Muscle layer of duodenum (tissue), 2 donors: Measurements from ENCODE around the gene NPAS4.

Experiments used
- H3K27ac ChIP-seq: one replicate; pipeline ENCODE4 v1.7.0; 2013; ENCODE audit warnings: mild to moderate bottlenecking, low read length
- H3K27me3 ChIP-seq: one replicate; pipeline ENCODE4 v1.7.0; 2013; ENCODE audit warnings: low read depth, mild to moderate bottlenecking, control low read depth, low read length
- H3K36me3 ChIP-seq, 2 donors: one replicate each; pipeline ENCODE4 v1.7.0; 2013; ENCODE audit warnings: low read length in 2 of 2, control low read depth in 1 of 2, mild to moderate bottlenecking in 1 of 2; ENCODE audit not compliant: insufficient read depth in 2 of 2, control insufficient read depth in 1 of 2
- H3K4me1 ChIP-seq, 2 donors: one replicate each; pipeline ENCODE4 v1.7.0; 2013; ENCODE audit warnings: low read length in 2 of 2, mild to moderate bottlenecking in 2 of 2, control low read depth in 1 of 2, moderate library complexity in 1 of 2; ENCODE audit not compliant: insufficient read depth in 2 of 2, control insufficient read depth in 1 of 2
- H3K4me3 ChIP-seq, 2 donors: one replicate each; pipeline ENCODE4 v1.7.0; 2013; ENCODE audit warnings: low read length in 2 of 2, low read depth in 1 of 2, mild to moderate bottlenecking in 1 of 2
- H3K9me3 ChIP-seq, 2 donors: one replicate each; pipeline ENCODE4 v1.7.0; 2013; ENCODE audit warnings: low read length in 2 of 2, control low read depth in 1 of 2, mild to moderate bottlenecking in 1 of 2; ENCODE audit not compliant: control insufficient read depth in 1 of 2
- donor health status: healthy.

NPAS4 gene

DNA sequence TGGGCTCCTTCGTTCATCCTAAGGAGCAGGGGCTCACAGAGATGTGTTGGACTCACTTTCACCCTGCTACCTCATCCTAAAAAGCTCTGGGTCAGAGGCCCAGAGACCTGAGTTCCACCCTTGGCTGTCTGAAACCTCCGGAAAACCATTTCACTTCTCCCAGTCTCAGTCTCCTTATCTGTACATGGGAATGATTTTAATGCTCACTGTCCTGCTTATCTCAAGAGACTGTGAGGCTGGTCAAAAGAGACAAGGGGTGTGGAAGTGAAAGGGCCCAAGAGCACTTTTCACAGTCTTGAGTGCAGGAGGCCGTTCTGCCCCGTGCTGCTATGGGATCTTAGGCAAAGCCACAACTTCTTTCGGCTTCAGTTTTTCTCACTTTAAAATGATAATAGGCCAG, 13.2 kb upstream of the NPAS4 start:
- Histone ChIP-seq H3K4me1 (peaks cover 0 to 16% of the 10 kb centered on the region in 2 donors), H3K9me3 (no peaks in the 10 kb centered on the region), H3K27me3 (peaks cover 5% of the 10 kb centered on the region)

DNA sequence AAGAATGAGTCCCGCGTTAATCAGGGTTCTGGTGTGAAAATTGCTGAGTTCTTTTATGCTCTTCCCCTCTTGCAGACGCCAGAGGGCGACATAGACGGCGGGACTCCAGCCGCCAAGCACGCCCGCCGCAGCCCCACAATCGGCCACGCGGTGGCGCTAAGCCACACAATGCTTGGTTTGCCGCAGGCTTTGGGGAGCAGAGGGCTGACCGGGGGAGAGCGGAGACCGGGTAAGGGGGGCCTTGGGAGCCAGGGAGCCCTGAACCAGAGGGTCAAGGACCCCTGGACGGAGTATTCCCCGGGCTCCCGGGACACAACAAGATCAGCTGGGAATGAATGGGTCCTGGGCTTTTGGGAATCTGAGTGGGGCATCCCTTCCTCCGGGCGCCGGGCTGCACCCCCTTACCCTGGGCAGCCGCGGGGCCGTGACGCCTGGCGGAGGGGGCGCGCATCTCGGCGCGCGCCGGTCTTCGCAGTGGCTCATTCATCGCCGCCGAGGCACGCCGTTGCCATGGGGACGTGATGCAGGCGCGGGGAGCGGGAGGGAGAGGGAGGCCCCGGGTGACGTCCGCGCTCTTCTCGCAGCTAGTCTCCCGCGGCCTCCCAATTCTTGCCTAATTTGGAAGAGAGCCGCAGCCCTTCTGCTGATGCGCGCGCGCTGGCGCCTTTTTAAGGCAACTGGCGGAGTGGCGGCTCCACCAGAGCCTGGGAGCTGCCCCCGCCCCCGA, 12.2 kb upstream of the NPAS4 start:
- H3K36me3 ChIP-seq = no peaks in the 10 kb centered on the region
- H3K9me3 ChIP-seq = no peaks in the 10 kb centered on the region
- H3K27me3 ChIP-seq = peaks cover 5% of the 10 kb centered on the region
- H3K4me1 ChIP-seq = peaks cover 0 to 26% of the 10 kb centered on the region in 2 donors
- H3K27ac ChIP-seq = no peak overlapping the region
- H3K4me3 ChIP-seq = peak overlapping the region; percentile 26 to 63

More for the DNA sequence above, 13.2 kb upstream of the NPAS4 start:
- no peak overlapping the region for H3K4me3 ChIP-seq
- H3K27ac ChIP-seq = no peak overlapping the region
- no peaks in the 10 kb centered on the region for H3K36me3 ChIP-seq

- H3K4me1 ChIP-seq = peaks cover 0 to 32% of the 10 kb centered on the region in 2 donors
- peak overlapping the region; percentile 51 for H3K27ac ChIP-seq
- peaks cover 5% of the 10 kb centered on the region for H3K27me3 ChIP-seq
- no peaks in the 10 kb centered on the region for H3K9me3 ChIP-seq
- peak overlapping the region in 1 of 2 donors; percentile 63 for H3K4me3 ChIP-seq
- H3K36me3 ChIP-seq = no peaks in the 10 kb centered on the region
Observed at GRCh38 chr11:66409226-66409625, 11.6 kb upstream of the NPAS4 start.

DNA sequence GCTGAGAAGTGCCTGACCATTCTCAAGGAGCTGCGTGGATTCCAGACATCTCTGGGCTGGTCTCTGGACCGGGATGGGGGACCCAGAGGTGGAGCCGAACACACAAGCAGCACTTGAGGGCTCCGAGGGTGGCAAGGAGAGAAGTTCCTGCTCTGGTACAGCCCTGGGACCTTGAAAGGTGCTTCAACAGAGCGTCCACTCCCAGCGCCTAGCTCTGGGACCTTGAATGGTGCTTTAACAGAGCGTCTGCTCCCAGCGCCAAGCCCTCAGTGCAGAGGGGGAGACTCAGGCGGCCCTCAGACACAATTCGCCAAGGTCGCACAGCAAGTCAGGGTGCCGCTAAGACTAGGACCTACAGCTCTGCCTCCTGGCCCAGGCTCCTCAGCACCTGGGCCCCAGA, 10.6 kb upstream of the NPAS4 start:
- Histone ChIP-seq H3K9me3 (no peaks in the 10 kb centered on the region), H3K27me3 (peaks cover 5% of the 10 kb centered on the region), H3K4me3 (peak overlapping the region in 1 of 2 donors; percentile 63), H3K36me3 (no peaks in the 10 kb centered on the region), H3K27ac (no peak overlapping the region), H3K4me1 (peaks cover 0 to 32% of the 10 kb centered on the region in 2 donors)

- H3K27me3 ChIP-seq = peaks cover 5% of the 10 kb centered on the region
- H3K4me1 ChIP-seq = peaks cover 0 to 32% of the 10 kb centered on the region in 2 donors
- H3K9me3 ChIP-seq = no peaks in the 10 kb centered on the region
- H3K4me3 ChIP-seq = peak overlapping the region; percentile 31 to 63
- no peaks in the 10 kb centered on the region for H3K36me3 ChIP-seq
- H3K27ac ChIP-seq = no peak overlapping the region
Observed at GRCh38 chr11:66411323-66411722, 9.5 kb upstream of the NPAS4 start.

DNA sequence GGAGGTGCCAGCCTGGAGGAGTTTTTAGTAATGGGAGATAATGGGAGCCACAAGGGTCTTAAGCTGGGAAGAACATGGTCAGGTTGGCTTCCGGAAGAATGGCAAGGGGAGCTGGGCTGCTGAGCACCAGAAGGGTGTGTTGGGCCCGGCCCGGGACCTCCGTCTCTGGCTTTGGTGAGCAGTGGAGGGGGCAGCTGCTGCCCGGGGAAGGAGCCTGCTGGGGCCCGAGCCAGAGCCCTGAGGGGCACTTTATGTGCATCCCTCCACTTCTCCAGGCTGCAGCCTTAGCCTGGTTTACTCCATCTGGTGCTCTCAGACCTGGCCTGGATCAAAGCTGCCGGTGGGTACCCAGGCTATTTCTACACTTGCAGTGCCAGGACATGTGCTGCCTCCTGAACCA, 8.7 kb upstream of the NPAS4 start:
- H3K4me1 ChIP-seq = peaks cover 0 to 34% of the 10 kb centered on the region in 2 donors
- no peaks in the 10 kb centered on the region for H3K9me3 ChIP-seq
- no peaks in the 10 kb centered on the region for H3K36me3 ChIP-seq
- no peak overlapping the region for H3K27ac ChIP-seq
- peak overlapping the region; percentile 31 to 63 for H3K4me3 ChIP-seq
- H3K27me3 ChIP-seq = peaks cover 5% of the 10 kb centered on the region

- Histone ChIP-seq H3K9me3 (no peaks in the 10 kb centered on the region), H3K4me3 (no peak overlapping the region), H3K36me3 (no peaks in the 10 kb centered on the region), H3K4me1 (peaks cover 0 to 45% of the 10 kb centered on the region in 2 donors), H3K27ac (no peak overlapping the region), H3K27me3 (peaks cover 5% of the 10 kb centered on the region)
Observed at GRCh38 chr11:66413167-66413566, 7.7 kb upstream of the NPAS4 start.

DNA sequence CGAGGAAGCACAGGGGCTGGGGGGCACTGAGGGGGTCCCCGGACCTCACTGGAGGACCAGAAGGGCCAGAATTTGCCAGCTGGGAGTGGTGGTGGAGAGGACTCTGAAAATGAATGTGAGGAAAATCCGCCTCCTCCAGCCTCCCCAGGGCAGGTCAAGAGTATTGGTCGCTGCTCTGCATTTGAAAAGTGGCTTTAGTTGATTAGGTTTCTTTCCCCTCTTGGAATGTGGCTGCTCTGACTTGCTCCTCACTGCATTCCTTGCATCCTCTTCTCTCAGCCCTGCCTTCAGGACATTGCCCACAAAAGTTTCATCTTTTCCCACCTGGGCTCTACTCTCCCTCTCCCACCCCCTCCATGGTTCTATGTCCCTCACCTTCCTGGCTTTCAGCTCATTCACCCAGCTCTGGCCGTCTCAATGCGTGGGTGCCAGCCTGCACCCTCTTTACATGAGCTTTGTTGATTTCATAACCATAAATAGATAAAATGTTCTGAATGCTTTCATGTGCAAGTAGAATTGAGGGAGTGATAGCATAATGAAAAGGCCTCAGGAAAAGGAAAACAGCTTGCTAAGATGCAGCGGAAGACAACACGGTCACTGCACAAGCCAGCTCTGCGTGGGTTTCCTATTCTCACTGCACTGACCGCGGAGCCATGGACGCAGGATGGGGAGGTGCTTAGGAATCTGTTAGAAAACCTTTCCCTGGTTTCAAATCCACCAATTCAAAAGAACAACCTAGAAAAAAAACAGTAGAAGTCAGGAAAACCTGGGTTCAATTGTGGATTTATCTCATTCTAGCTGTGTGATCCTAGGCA, 6.5 kb upstream of the NPAS4 start:
- peaks cover 0 to 50% of the 10 kb centered on the region in 2 donors for H3K4me1 ChIP-seq
- H3K27me3 ChIP-seq = peaks cover 9% of the 10 kb centered on the region
- no peak overlapping the region for H3K4me3 ChIP-seq
- no peaks in the 10 kb centered on the region for H3K36me3 ChIP-seq
- H3K27ac ChIP-seq = no peak overlapping the region
- H3K9me3 ChIP-seq = no peaks in the 10 kb centered on the region

- Histone ChIP-seq H3K4me3 (no peak overlapping the region), H3K27ac (no peak overlapping the region), H3K4me1 (peaks cover 0 to 59% of the 10 kb centered on the region in 2 donors), H3K27me3 (peaks cover 8% of the 10 kb centered on the region), H3K36me3 (no peaks in the 10 kb centered on the region), H3K9me3 (no peaks in the 10 kb centered on the region)
Observed at GRCh38 chr11:66415423-66415822, 5.4 kb upstream of the NPAS4 start.

- Histone ChIP-seq H3K27me3 (peaks cover 8% of the 10 kb centered on the region), H3K27ac (no peak overlapping the region), H3K4me3 (no peak overlapping the region), H3K4me1 (peaks cover 0 to 64% of the 10 kb centered on the region in 2 donors), H3K36me3 (no peaks in the 10 kb centered on the region), H3K9me3 (no peaks in the 10 kb centered on the region)
Observed at GRCh38 chr11:66417000-66417399, 3.8 kb upstream of the NPAS4 start.

DNA sequence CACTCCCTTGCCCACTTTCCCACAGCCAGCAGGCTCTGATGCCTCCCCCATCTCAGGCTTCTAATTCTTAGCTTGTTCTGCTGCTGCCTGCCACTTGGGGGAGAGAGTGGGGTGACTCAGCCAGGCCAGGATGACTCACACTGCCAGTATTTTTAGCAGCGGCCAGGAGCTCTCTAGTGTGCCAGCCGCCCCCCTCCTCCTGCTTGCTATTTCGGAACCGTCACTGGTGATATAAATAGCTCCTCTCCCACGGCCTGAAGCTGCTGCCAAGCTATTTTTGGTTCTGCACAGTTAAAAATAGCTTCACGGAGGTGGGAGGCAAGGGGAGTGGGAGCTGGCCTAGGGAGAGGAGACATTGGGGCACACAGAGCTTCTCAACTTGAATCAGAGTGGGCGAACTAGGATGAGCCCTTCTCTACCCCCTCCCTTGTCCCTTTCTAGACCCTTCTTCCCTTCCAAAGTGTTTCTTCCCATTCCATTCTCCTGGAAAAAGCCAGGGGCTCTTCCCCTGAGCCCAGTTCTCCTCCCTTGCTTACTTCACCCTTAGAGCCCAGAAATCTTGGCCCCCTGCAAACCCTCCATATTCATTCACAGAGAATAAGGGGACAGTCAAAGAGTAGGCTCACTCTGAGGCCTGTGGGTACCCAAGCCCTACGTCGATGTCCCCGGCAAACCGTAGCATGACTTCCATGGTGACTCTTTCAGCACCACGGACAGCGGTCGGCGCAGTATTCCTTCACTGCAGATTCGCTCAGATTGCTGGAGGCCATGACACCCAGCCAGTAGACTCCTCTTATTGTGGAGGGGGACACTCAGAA, 2.5 kb upstream of the NPAS4 start:
- H3K4me3 ChIP-seq = peak overlapping the region in 1 of 2 donors; percentile 15
- no peak overlapping the region for H3K27ac ChIP-seq
- peaks cover 8% of the 10 kb centered on the region for H3K27me3 ChIP-seq
- no peaks in the 10 kb centered on the region for H3K9me3 ChIP-seq
- H3K4me1 ChIP-seq = peaks cover 0 to 55% of the 10 kb centered on the region in 2 donors
- H3K36me3 ChIP-seq = peaks cover 0 to 10% of the 10 kb centered on the region in 2 donors
